ENCODE results near the gene FNIP2.

The FNIP2 gene

GRCh38 chr4:158819942-158820786 lies 51.3 kb downstream of the FNIP2 start:
- Histone ChIP-seq H2AFZ (no peak overlapping the region), H3K79me2 (peaks cover 7% of the 10 kb centered on the region), H3K4me1 (peaks cover 21% of the 10 kb centered on the region), H3K4me2 (ENCODE audit: low read length) (no peak overlapping the region), H3K27ac (no peak overlapping the region), H3K36me3 (ENCODE audit: control insufficient read depth, insufficient read depth, low read length) (no peaks in the 10 kb centered on the region), H3K4me3 (ENCODE audit: low read depth, low read length) (no peak overlapping the region), H3K9ac (no peak overlapping the region), H3K27me3 (ENCODE audit: control insufficient read depth, insufficient read depth, low read length) (no peaks in the 10 kb centered on the region), H3K9me3 (ENCODE audit: control insufficient read depth, low read length) (no peaks in the 10 kb centered on the region)
- no peak for TF ChIP-seq CTCF (IDR thresholded peaks at IDR 0.05)

GRCh38 chr4:158821228-158821971 lies 52.6 kb downstream of the FNIP2 start:
- Histone ChIP-seq H3K36me3 (ENCODE audit: control insufficient read depth, insufficient read depth, low read length) (no peaks in the 10 kb centered on the region), H3K27ac (no peak overlapping the region), H3K9me3 (ENCODE audit: control insufficient read depth, low read length) (no peaks in the 10 kb centered on the region), H2AFZ (no peak overlapping the region), H3K79me2 (peaks cover 5% of the 10 kb centered on the region), H3K4me2 (ENCODE audit: low read length) (no peak overlapping the region), H3K4me1 (peaks cover 33% of the 10 kb centered on the region), H3K4me3 (ENCODE audit: low read depth, low read length) (no peak overlapping the region), H3K27me3 (ENCODE audit: control insufficient read depth, insufficient read depth, low read length) (no peaks in the 10 kb centered on the region), H3K9ac (no peak overlapping the region)
- no peak for TF ChIP-seq CTCF (IDR thresholded peaks at IDR 0.05)

GRCh38 chr4:158822348-158822747 lies 53.5 kb downstream of the FNIP2 start:
- H3K36me3 ChIP-seq (ENCODE audit: control insufficient read depth, insufficient read depth, low read length): no peaks in the 10 kb centered on the region
- peaks cover 41% of the 10 kb centered on the region for H3K4me1 ChIP-seq
- no peak overlapping the region for H3K4me2 ChIP-seq (ENCODE audit: low read length)
- H3K27me3 ChIP-seq (ENCODE audit: control insufficient read depth, insufficient read depth, low read length): no peaks in the 10 kb centered on the region
- H2AFZ ChIP-seq: no peak overlapping the region
- TF ChIP-seq CTCF (IDR thresholded peaks at IDR 0.05): no peak
- H3K27ac ChIP-seq: no peak overlapping the region
- H3K79me2 ChIP-seq: peaks cover 5% of the 10 kb centered on the region
- H3K9ac ChIP-seq: no peak overlapping the region
- no peaks in the 10 kb centered on the region for H3K9me3 ChIP-seq (ENCODE audit: control insufficient read depth, low read length)
- H3K4me3 ChIP-seq (ENCODE audit: low read depth, low read length): no peak overlapping the region

GRCh38 chr4:158823461-158823873 lies 54.6 kb downstream of the FNIP2 start:
- Histone ChIP-seq H3K4me1 (peaks cover 46% of the 10 kb centered on the region), H3K36me3 (ENCODE audit: control insufficient read depth, insufficient read depth, low read length) (no peaks in the 10 kb centered on the region), H2AFZ (no peak overlapping the region), H3K9ac (no peak overlapping the region), H3K79me2 (no peaks in the 10 kb centered on the region), H3K27ac (peak overlapping the region; percentile 86), H3K9me3 (ENCODE audit: control insufficient read depth, low read length) (no peaks in the 10 kb centered on the region), H3K27me3 (ENCODE audit: control insufficient read depth, insufficient read depth, low read length) (no peaks in the 10 kb centered on the region), H3K4me2 (ENCODE audit: low read length) (no peak overlapping the region), H3K4me3 (ENCODE audit: low read depth, low read length) (no peak overlapping the region)
- no peak for TF ChIP-seq CTCF (IDR thresholded peaks at IDR 0.05)

Measured in parathyroid adenoma (tissue), 2 donors.